Endodermal cell (in vitro differentiated cells): ENCODE results near the gene C1QL1. TPM values are rescaled to one million over a fixed set of nuclear protein-coding genes. Genes with fewer than 3 reads are reported as not detected.
A peak's percentile ranks its signal among the peaks of the same experiment; 100 is the strongest.

Source experiments
- DNase-seq: peaks from one replicate; pipeline ENCODE4 v3.0.0-alpha.2; 2017
- H3K27ac ChIP-seq: 2 replicates; pipeline ENCODE4 v1.5.1; 2013; ENCODE audit warnings: mild to moderate bottlenecking, low read depth, low read length, moderate library complexity
- H3K27me3 ChIP-seq: 2 replicates; pipeline ENCODE4 v1.6.1; 2013; ENCODE audit warnings: mild to moderate bottlenecking, low read length, moderate library complexity; ENCODE audit not compliant: insufficient read depth, control insufficient read depth, poor library complexity, severe bottlenecking
- H3K36me3 ChIP-seq: 2 replicates; pipeline ENCODE4 v1.7.0; 2013; ENCODE audit warnings: mild to moderate bottlenecking, low read length, moderate library complexity; ENCODE audit not compliant: control insufficient read depth, insufficient read depth
- H3K4me1 ChIP-seq: one replicate; pipeline ENCODE4 v1.7.0; 2013; ENCODE audit warnings: low read length; ENCODE audit not compliant: control insufficient read depth, insufficient read depth
- H3K4me3 ChIP-seq: 2 replicates; pipeline ENCODE4 v1.5.1; 2013; ENCODE audit warnings: mild to moderate bottlenecking, low read length, moderate library complexity
- H3K9ac ChIP-seq: 2 replicates; pipeline ENCODE4 v1.6.1; 2013; ENCODE audit warnings: mild to moderate bottlenecking, low read length, moderate library complexity; ENCODE audit not compliant: poor library complexity, severe bottlenecking; ENCODE audit errors: extremely low read depth
- H3K9me3 ChIP-seq: 2 replicates; pipeline ENCODE4 v1.6.1; 2013; ENCODE audit warnings: mild to moderate bottlenecking, low read length, moderate library complexity; ENCODE audit not compliant: control insufficient read depth
- H3K27ac Mint-ChIP-seq: 2 replicates; pipeline ENCODE4 v1.8.0; 2020; ENCODE audit warnings: mixed read lengths
- H3K27me3 Mint-ChIP-seq: 2 replicates; pipeline ENCODE4 v1.8.0; 2021; ENCODE audit warnings: mild to moderate bottlenecking, mixed read lengths; ENCODE audit not compliant: insufficient read depth
- H3K36me3 Mint-ChIP-seq: 2 replicates; pipeline ENCODE4 v1.8.0; 2020; ENCODE audit warnings: low read depth, mixed read lengths
- H3K4me1 Mint-ChIP-seq: 2 replicates; pipeline ENCODE4 v1.8.0; 2020; ENCODE audit warnings: mixed read lengths
- H3K4me3 Mint-ChIP-seq: 2 replicates; pipeline ENCODE4 v1.8.0; 2020; ENCODE audit warnings: mild to moderate bottlenecking, moderate library complexity, mixed read lengths
- H3K9me3 Mint-ChIP-seq: 2 replicates; pipeline ENCODE4 v1.8.0; 2020; ENCODE audit warnings: mild to moderate bottlenecking, mixed read lengths
- WGBS, 2 experiments: methylation state at CpG; one replicate each; pipeline versions ENCODE4 v1.1.5 to v1.1.7; 2013; ENCODE audit warnings: missing lambda C conversion rate in 2 of 2, mixed read lengths in 1 of 2; ENCODE audit not compliant: insufficient coverage in 1 of 2, insufficient read length in 1 of 2; 5-methylcytosine and 5-hydroxymethylcytosine counted together
- total RNA-seq, 2 donors: library from RNA; stranded (reverse); fragmentation: NEBNext Ultra II Directional in 1 of 2; extraction: Animal tissue kit (Norgen Biotek cat#: 25700) in 1 of 2; gene quantifications; 2 replicates in 1 of 2; 3 replicates in 1 of 2; pipeline ENCODE4 v1.2.1, GENCODE V29; 2021
- TF ChIP-seq, protein P1 (sequence below): fragments of 200-600 bp; sonication (generic); conservative IDR thresholded peaks from 2 replicates; pipeline ENCODE4 v1.5.0; 2021; ENCODE audit warnings: antibody characterized with exemption, mild to moderate bottlenecking

The C1QL1 gene
- total RNA-seq, 2 donors from 2014 or later, result 1.4 to 2.7 TPM

DNA sequence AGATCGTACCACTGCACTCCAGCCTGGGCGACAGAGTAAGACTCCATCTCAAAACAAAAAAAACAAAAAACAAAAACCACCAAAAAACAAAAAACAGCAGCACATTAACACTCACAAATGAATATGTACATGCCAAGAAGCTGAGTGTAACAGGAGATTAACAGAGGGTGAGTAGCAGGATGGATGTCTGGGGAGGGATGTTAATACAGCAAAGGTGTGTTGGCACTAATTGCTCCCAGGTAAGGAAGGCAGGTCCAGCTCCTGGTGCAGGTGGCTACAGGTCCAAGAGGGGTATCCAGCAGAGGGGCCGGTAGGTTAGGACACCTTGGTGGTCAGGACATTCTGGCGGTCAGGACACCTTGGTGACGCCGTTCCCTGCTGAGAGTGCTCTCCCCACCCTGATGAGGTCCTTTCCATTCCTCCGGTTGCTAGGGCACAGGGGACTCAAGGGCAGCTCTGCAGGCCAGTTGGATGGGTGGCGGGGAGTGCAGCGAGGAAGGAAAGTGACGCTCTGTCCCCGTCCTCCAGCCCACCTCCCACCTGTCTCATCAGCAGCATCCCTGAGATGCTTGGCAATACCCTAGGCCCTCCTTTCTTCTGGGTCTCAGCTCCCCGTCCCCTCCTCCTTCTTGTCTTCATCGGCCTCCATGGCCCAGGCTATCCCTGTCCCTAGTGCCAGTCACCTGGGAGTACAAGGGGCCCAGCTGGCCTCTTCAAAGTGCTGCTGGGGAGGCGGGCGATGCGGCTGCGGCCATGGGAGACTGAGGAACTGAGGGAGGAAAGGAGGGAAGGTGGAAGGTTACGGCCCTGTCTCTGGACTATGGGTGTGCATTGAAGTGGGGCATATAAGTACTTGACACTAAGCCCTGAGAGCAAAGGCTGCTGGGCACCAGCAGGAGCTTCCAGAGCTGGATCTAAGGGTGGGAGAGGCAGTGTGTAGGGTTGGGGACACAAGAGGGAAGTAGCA lies 42.1 kb downstream of the C1QL1 start:
- peaks cover 4% of the 10 kb centered on the region for H3K27me3 Mint-ChIP-seq
- Histone ChIP-seq H3K27ac (no peak overlapping the region), H3K27me3 (no peaks in the 10 kb centered on the region), H3K9me3 (no peaks in the 10 kb centered on the region), H3K36me3 (peaks cover 42% of the 10 kb centered on the region), H3K4me3 (no peak overlapping the region), H3K4me1 (no peaks in the 10 kb centered on the region), H3K9ac (no peak overlapping the region)
- TF ChIP-seq, protein P1, sequence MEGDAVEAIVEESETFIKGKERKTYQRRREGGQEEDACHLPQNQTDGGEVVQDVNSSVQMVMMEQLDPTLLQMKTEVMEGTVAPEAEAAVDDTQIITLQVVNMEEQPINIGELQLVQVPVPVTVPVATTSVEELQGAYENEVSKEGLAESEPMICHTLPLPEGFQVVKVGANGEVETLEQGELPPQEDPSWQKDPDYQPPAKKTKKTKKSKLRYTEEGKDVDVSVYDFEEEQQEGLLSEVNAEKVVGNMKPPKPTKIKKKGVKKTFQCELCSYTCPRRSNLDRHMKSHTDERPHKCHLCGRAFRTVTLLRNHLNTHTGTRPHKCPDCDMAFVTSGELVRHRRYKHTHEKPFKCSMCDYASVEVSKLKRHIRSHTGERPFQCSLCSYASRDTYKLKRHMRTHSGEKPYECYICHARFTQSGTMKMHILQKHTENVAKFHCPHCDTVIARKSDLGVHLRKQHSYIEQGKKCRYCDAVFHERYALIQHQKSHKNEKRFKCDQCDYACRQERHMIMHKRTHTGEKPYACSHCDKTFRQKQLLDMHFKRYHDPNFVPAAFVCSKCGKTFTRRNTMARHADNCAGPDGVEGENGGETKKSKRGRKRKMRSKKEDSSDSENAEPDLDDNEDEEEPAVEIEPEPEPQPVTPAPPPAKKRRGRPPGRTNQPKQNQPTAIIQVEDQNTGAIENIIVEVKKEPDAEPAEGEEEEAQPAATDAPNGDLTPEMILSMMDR, result no peak
- peak; percentile 47 for DNase-seq
- WGBS, 2 experiments, result 96 to 98% methylated on average over 13 to 18 of the region's 18 CpGs
- no peak overlapping the region for H3K4me3 Mint-ChIP-seq
- H3K27ac Mint-ChIP-seq, result no peak overlapping the region
- H3K36me3 Mint-ChIP-seq, result peaks cover 40% of the 10 kb centered on the region
- peaks cover 5% of the 10 kb centered on the region for H3K4me1 Mint-ChIP-seq
- no peaks in the 10 kb centered on the region for H3K9me3 Mint-ChIP-seq

DNA sequence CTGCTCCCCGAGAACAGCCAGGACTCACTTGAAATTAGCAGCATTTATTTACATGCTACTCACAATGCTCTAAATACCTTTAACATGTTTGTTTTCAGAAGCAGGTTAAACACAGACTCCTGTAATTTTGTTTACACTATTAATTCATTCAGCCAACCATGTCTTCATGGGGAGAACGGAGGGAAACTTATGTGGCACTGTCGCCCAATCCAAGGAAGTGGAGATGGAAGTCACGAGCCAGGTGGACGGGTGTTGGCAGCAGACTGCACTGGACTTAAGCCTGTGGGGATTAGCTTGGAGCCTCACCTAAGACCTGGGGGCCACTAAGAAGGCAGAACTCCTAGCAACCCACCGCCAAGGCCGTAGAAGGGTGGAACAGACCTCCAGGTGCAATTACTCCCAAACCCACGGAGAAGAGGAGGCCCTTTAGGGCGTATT lies 44.0 kb downstream of the C1QL1 start:
- H3K9me3 ChIP-seq, result no peaks in the 10 kb centered on the region
- Mint-ChIP-seq H3K27me3 (peaks cover 8% of the 10 kb centered on the region), H3K4me3 (no peak overlapping the region), H3K36me3 (peaks cover 30% of the 10 kb centered on the region), H3K4me1 (peaks cover 3% of the 10 kb centered on the region), H3K27ac (no peak overlapping the region), H3K9me3 (no peaks in the 10 kb centered on the region)
- peak; percentile 57 for DNase-seq
- TF ChIP-seq, protein P1, result no peak
- peaks cover 23% of the 10 kb centered on the region for H3K36me3 ChIP-seq
- H3K4me1 ChIP-seq, result no peaks in the 10 kb centered on the region
- peaks cover 4% of the 10 kb centered on the region for H3K27me3 ChIP-seq
- WGBS, 2 experiments, result 91 to 94% methylated on average over 7 to 9 of the region's 9 CpGs
- H3K27ac ChIP-seq, result no peak overlapping the region
- no peak overlapping the region for H3K9ac ChIP-seq
- H3K4me3 ChIP-seq, result no peak overlapping the region

DNA sequence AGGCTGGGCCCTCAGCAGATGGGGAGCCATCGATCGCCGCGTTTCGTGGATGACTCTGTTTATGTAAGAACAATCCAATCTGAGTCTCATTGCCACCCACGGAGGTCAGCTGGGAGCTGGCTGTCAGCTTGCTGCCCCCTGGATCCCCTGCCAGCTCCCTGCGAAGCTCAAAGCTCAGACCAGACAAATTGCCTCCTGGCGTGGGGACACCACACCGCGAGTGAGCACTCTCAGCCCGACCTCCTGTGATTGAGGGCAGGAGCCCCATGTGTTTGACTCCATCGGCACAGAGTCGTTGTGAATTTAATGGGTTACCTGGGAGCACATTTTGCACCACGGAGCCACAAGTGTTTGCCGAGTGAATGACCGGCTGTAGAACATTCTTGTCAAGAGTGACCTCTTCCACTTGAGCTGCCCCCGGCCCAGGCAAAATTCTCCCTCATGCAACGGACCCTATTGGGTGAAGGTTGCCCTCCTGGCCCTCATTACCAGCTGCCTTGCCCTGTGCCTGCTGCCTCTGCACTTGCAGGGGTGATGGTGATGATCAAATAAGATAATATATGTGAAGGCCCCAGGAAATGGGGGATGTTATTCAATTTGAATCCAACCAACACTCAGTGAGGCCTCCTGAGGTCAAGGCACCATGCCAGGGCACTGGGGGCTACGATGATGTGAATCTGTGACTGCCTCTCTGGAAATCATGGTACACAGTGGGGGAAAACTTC lies 45.2 kb downstream of the C1QL1 start:
- peaks cover 12% of the 10 kb centered on the region for H3K27me3 Mint-ChIP-seq
- Histone ChIP-seq H3K9me3 (no peaks in the 10 kb centered on the region), H3K4me3 (no peak overlapping the region), H3K27me3 (peaks cover 4% of the 10 kb centered on the region), H3K9ac (no peak overlapping the region), H3K36me3 (peaks cover 16% of the 10 kb centered on the region), H3K4me1 (no peaks in the 10 kb centered on the region), H3K27ac (no peak overlapping the region)
- WGBS, 2 experiments, result 87 to 91% methylated on average over 18 to 19 of the region's 19 CpGs
- peak overlapping the region; percentile 38 for H3K27ac Mint-ChIP-seq
- no peak overlapping the region for H3K4me3 Mint-ChIP-seq
- peak; percentile 61 for DNase-seq
- peaks cover 3% of the 10 kb centered on the region for H3K4me1 Mint-ChIP-seq
- no peaks in the 10 kb centered on the region for H3K9me3 Mint-ChIP-seq
- peaks cover 21% of the 10 kb centered on the region for H3K36me3 Mint-ChIP-seq
- TF ChIP-seq, protein P1, result no peak
